Measurements from ENCODE around the gene ACER3.

- no peak for TF ChIP-seq ZFP30 (CRISPR knock-in tag; IDR thresholded peaks at IDR 0.05)
- no peak for TF ChIP-seq CSRNP3 (CRISPR knock-in tag; IDR thresholded peaks at IDR 0.05)
- no peak for TF ChIP-seq PATZ1 (CRISPR knock-in tag; IDR thresholded peaks at IDR 0.05; ENCODE audit: borderline replicate concordance)
- TF ChIP-seq ZFP3 (CRISPR knock-in tag; IDR thresholded peaks at IDR 0.05) = no peak
- no peak for TF ChIP-seq SNAI2 (CRISPR knock-in tag; IDR thresholded peaks at IDR 0.05)
- no peak for TF ChIP-seq TSHZ2 (CRISPR knock-in tag; IDR thresholded peaks at IDR 0.05)
- TF ChIP-seq ZNF565 (CRISPR knock-in tag; conservative IDR thresholded peaks at IDR 0.05; ENCODE audit: low read depth) = no peak
- no peak for TF ChIP-seq POU6F1 (CRISPR knock-in tag; IDR thresholded peaks at IDR 0.05; ENCODE audit: borderline replicate concordance, low read depth)
- no peak for TF ChIP-seq TOX (CRISPR knock-in tag; IDR thresholded peaks at IDR 0.05; ENCODE audit: borderline replicate concordance)
- TF ChIP-seq ZNF8 (CRISPR knock-in tag; IDR thresholded peaks at IDR 0.05) = no peak
- no peak for TF ChIP-seq TCF4 (CRISPR knock-in tag; IDR thresholded peaks at IDR 0.05; ENCODE audit: borderline replicate concordance)
- TF ChIP-seq RARB (CRISPR knock-in tag; IDR thresholded peaks at IDR 0.05) = no peak
These were observed 181.5 kb downstream of the ACER3 start for GRCh38 chr11:77042111-77042726.

Data from SK-N-SH treated with all-trans-retinoic acid at 6 μM for 48 hours (cell line).